NCI-H524 treated with DMSO at 0.1 percent for 48 hours (cell line): ENCODE data around the gene SPAG16.
"Not testable (repeated sequence)": the region's sequence is repeated elsewhere in the genome, so short reads cannot be mapped to it uniquely, and the experiment has no call there.

ENCODE experiments used
- DNase-seq: peaks from one replicate; lab custom pipeline; 2025; lab: John Stamatoyannopoulos, UW

Gene SPAG16

GRCh38 chr2:213696442-213696841, 412.2 kb downstream of the SPAG16 start:
- no peak for DNase-seq

GRCh38 chr2:213701365-213701764, 417.1 kb downstream of the SPAG16 start:
- DNase-seq: not testable (repeated sequence)

GRCh38 chr2:213703406-213704098, 419.3 kb downstream of the SPAG16 start:
- DNase-seq: no peak

GRCh38 chr2:213710164-213710563, 425.9 kb downstream of the SPAG16 start:
- DNase-seq: no peak

GRCh38 chr2:213718411-213718810, 434.1 kb downstream of the SPAG16 start:
- not testable (repeated sequence) for DNase-seq

GRCh38 chr2:213722565-213722964, 438.3 kb downstream of the SPAG16 start:
- DNase-seq: no peak

- DNase-seq: no peak
These were observed 438.8 kb downstream of the SPAG16 start for GRCh38 chr2:213723041-213723560.

- DNase-seq: no peak
These were observed 439.4 kb downstream of the SPAG16 start for GRCh38 chr2:213723707-213724106.

GRCh38 chr2:213726101-213726500, 441.8 kb downstream of the SPAG16 start:
- no peak for DNase-seq

GRCh38 chr2:213733893-213734292, 449.6 kb downstream of the SPAG16 start:
- no peak for DNase-seq

- no peak for DNase-seq
These were observed 456.2 kb downstream of the SPAG16 start for GRCh38 chr2:213740453-213740852.

- no peak for DNase-seq
These were observed 467.2 kb downstream of the SPAG16 start for GRCh38 chr2:213751446-213751845.

GRCh38 chr2:213752575-213752974, 468.3 kb downstream of the SPAG16 start:
- DNase-seq: no peak

- no peak for DNase-seq
These were observed 473.3 kb downstream of the SPAG16 start for GRCh38 chr2:213757525-213757924.

- no peak for DNase-seq
These were observed 479.1 kb downstream of the SPAG16 start for GRCh38 chr2:213763354-213763753.

GRCh38 chr2:213763963-213764362, 479.7 kb downstream of the SPAG16 start:
- DNase-seq: no peak

GRCh38 chr2:213764849-213765248, 480.6 kb downstream of the SPAG16 start:
- no peak for DNase-seq

GRCh38 chr2:213766062-213766461, 481.8 kb downstream of the SPAG16 start:
- no peak for DNase-seq

- DNase-seq: no peak
These were observed 482.2 kb downstream of the SPAG16 start for GRCh38 chr2:213766465-213766901.

- no peak for DNase-seq
These were observed 503.6 kb downstream of the SPAG16 start for GRCh38 chr2:213787869-213788268.

- DNase-seq: no peak
These were observed 505.7 kb downstream of the SPAG16 start for GRCh38 chr2:213789940-213790339.

GRCh38 chr2:213792045-213792444, 507.8 kb downstream of the SPAG16 start:
- no peak for DNase-seq

- DNase-seq: no peak
These were observed 522.0 kb downstream of the SPAG16 start for GRCh38 chr2:213806125-213806726.

- DNase-seq: no peak
These were observed 532.3 kb downstream of the SPAG16 start for GRCh38 chr2:213816583-213816982.
